ENCODE results near the gene NOL4L. TPM values are rescaled to one million over a fixed set of nuclear protein-coding genes. Genes with fewer than 3 reads are reported as not detected.
A peak's percentile ranks its signal among the peaks of the same experiment; 100 is the strongest.

The NOL4L gene
- total and polyA plus RNA-seq, 12 donors, result 1.5 to 10.1 (median 5.1) TPM

- Histone ChIP-seq H3K36me3 (no peaks in the 10 kb centered on the region), H3K9me3 (no peaks in the 10 kb centered on the region), H3K27me3 (peaks cover 0 to 24% (median 8%) of the 10 kb centered on the region in 7 donors), H3K4me3 (no peak overlapping the region), H3K27ac (no peak overlapping the region), H3K4me1 (peaks cover 6 to 11% (median 10%) of the 10 kb centered on the region in 9 donors)
- intact Hi-C loops (cut with DNase I), result no loop called here
- 80 to 88% methylated on average over 21 of the region's 21 CpGs for WGBS, 2 donors
- ATAC-seq (peak in 1 of 8 donors; percentile 11), DNase-seq (no peak)
- TF ChIP-seq, protein P1, sequence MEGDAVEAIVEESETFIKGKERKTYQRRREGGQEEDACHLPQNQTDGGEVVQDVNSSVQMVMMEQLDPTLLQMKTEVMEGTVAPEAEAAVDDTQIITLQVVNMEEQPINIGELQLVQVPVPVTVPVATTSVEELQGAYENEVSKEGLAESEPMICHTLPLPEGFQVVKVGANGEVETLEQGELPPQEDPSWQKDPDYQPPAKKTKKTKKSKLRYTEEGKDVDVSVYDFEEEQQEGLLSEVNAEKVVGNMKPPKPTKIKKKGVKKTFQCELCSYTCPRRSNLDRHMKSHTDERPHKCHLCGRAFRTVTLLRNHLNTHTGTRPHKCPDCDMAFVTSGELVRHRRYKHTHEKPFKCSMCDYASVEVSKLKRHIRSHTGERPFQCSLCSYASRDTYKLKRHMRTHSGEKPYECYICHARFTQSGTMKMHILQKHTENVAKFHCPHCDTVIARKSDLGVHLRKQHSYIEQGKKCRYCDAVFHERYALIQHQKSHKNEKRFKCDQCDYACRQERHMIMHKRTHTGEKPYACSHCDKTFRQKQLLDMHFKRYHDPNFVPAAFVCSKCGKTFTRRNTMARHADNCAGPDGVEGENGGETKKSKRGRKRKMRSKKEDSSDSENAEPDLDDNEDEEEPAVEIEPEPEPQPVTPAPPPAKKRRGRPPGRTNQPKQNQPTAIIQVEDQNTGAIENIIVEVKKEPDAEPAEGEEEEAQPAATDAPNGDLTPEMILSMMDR (IDR thresholded peaks at IDR 0.05), result no peak
Observed at GRCh38 chr20:32622585-32623468, 37.7 kb upstream of the NOL4L start.

GRCh38 chr20:32621891-32622584 is 36.9 kb upstream of the NOL4L start:
- DNase-seq, result no peak
- WGBS, 2 donors, result 80 to 88% methylated on average over 16 of the region's 16 CpGs
- no peak for ATAC-seq
- peaks cover 0 to 3% (median 2%) of the 10 kb centered on the region in 9 donors for H3K4me1 ChIP-seq
- no peak overlapping the region for H3K27ac ChIP-seq
- intact Hi-C loops (cut with DNase I), result no loop called here
- H3K27me3 ChIP-seq, result peaks cover 0 to 22% (median 7%) of the 10 kb centered on the region in 7 donors
- no peak overlapping the region for H3K4me3 ChIP-seq
- TF ChIP-seq, protein P1 (IDR thresholded peaks at IDR 0.05), result no peak
- no peaks in the 10 kb centered on the region for H3K9me3 ChIP-seq
- H3K36me3 ChIP-seq, result no peaks in the 10 kb centered on the region

DNA sequence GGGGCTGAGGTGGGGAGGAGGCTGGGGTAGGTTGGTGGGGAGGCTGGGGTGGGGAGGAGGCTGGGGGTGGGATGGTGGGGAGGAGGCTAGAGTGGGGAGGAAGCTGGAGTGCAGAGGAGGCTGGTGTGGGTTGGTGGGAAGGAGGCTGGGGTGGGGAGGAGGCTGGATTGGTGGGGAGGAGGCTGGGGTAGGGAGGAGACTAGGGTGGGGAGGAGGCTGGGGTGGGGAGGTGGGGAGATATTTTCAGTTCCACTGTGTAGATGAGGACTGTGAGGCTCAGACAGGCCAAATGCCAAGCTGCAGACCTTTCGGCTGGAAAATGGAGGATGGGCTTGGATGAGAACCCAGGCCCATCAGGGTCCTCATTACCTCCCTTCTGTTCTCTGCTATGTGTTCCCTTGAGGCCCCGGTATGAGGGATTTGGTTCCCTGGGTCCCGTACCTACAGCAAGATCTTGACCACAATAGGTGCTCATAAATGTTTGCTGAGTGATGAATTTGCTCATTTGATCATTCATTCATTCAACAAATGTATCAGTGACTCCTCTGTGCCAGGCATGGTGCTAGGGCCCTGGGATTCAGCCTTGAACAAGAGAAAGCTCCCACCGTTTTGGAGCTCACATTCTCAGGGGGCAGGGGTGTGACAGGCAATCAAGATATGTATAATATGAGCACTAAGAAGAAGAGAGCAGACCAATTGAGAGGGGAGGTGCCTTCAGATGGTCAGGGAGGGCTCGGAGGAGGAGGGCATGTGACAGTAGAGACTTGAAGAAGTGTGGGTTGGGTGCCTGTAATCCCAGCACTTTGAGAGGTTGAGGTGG is 36.1 kb upstream of the NOL4L start:
- Histone ChIP-seq H3K4me3 (no peak overlapping the region), H3K36me3 (no peaks in the 10 kb centered on the region), H3K27ac (no peak overlapping the region), H3K27me3 (peaks cover 0 to 16% (median 1%) of the 10 kb centered on the region in 7 donors), H3K4me1 (no peaks in the 10 kb centered on the region), H3K9me3 (no peaks in the 10 kb centered on the region)
- ATAC-seq (no peak), DNase-seq (no peak)
- intact Hi-C loops (cut with DNase I), result no loop called here
- 73 to 83% methylated on average over 5 of the region's 5 CpGs for WGBS, 2 donors
- TF ChIP-seq, protein P1 (IDR thresholded peaks at IDR 0.05), result no peak

GRCh38 chr20:32619586-32619985 is 34.5 kb upstream of the NOL4L start:
- Histone ChIP-seq H3K27me3 (peaks cover 0 to 16% (median 0%) of the 10 kb centered on the region in 7 donors), H3K36me3 (no peaks in the 10 kb centered on the region), H3K27ac (no peak overlapping the region), H3K4me3 (no peak overlapping the region), H3K9me3 (no peaks in the 10 kb centered on the region), H3K4me1 (no peaks in the 10 kb centered on the region)
- intact Hi-C loops (cut with DNase I), result no loop called here
- 28 to 37% methylated on average over 8 of the region's 8 CpGs for WGBS, 2 donors
- TF ChIP-seq, protein P1 (IDR thresholded peaks at IDR 0.05), result no peak
- DNase-seq, result no peak
- no peak for ATAC-seq
